Mucosa of gallbladder (tissue), 1 donor: ENCODE measurements around the gene CELF2. TPM values are rescaled to one million over a fixed set of nuclear protein-coding genes. Genes with fewer than 3 reads are reported as not detected.

ENCODE experiments used
- DNase-seq: peaks from one replicate; pipeline ENCODE4 v3.0.0-alpha.2; 2020; ENCODE audit warnings: low spot score
- total RNA-seq: library from RNA; stranded (reverse); gene quantifications from one replicate; pipeline ENCODE4 v1.2.1, GENCODE V29; 2021
- donor health status: DM: no; HTN: no; CAD: no.

Gene CELF2
- total RNA-seq, 1 donor from 2014 or later = 24.6 TPM

- no peak for DNase-seq
Observed at GRCh38 chr10:11223081-11223480, 205.4 kb downstream of the CELF2 start.

DNA sequence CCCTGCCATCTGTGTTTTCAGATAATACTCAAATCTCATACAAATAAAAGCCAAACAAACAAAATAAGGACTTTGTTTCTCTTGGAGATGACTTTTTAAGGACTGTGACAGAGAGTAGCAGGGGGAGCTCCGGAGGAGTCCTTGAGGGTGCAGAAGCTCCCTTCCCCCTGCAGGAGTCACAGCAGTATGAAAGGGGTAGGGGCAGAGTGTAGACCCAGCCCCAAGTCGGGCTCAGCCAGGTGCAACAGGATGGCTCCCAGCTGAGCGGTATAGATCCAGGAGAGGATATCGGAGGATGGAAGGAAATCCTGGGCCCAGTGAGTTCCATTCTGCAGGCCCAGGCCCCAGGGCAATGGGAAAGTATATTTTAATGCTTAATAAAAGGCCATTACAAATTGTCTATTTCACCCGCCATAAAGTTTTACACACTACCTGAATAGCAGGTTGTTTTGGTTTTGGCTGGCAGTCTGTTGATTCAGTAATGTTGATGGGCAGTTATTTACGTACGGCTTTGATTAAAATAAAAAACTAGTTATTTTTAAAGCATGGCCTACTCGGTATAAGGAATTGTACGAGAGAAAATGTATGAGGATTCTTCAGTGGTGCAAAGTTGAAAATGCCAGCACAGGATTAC is 206.0 kb downstream of the CELF2 start:
- no peak for DNase-seq

- no peak for DNase-seq
Observed at GRCh38 chr10:11224321-11224720, 206.6 kb downstream of the CELF2 start.

GRCh38 chr10:11224792-11225416 is 207.2 kb downstream of the CELF2 start:
- DNase-seq = no peak

- no peak for DNase-seq
Observed at GRCh38 chr10:11225935-11226334, 208.3 kb downstream of the CELF2 start.

- DNase-seq = no peak
Observed at GRCh38 chr10:11227103-11227502, 209.4 kb downstream of the CELF2 start.

DNA sequence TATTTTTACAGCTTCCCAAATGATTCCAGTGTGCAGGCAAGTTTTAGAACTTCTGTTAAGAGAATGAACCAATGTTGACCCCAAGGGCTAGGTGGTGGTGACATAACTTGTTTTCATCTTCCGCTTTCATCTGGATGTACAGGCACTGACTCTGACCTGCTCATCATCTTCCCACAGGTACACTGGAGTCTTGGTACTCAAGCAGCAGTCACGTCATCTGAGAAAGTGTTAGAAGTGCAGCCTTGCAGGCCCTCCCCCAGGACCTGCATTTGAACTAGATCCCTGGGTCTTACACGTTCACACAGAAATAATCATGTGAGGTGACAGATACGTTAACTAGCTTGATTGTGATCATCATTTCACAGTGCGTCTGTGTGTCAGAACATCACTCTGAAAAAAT is 212.2 kb downstream of the CELF2 start:
- DNase-seq = no peak

DNA sequence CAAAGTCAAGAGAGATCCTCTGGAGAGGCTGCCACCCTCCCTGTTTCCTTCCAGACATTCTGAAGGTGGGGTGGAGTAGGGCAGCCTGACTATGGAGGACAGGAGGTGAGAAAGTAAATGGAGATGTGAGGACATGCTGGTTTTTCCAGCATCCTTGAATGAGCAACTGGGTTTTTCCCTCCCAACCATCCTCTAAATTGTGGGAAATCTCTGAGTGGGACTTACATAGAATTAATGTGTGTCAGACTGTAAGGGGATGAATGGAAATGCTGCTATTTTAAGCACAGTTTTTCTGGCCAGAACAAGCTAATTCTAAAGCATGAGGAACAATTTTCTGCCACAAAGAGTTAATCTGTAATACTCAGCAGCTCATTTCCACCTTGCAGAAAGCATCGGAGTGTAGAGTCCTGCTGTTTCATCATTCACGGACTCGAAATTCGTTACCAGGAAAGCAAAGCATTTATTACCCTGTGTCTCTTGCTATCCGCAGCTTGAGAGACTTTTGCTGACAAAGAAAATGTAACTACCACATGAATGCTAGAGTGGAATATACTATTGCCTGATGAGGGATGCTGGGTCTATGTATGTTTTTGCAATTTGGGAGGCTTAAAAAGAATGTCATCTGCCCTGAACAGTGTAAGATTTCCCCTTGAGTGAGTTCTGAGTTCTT is 213.0 kb downstream of the CELF2 start:
- no peak for DNase-seq

DNA sequence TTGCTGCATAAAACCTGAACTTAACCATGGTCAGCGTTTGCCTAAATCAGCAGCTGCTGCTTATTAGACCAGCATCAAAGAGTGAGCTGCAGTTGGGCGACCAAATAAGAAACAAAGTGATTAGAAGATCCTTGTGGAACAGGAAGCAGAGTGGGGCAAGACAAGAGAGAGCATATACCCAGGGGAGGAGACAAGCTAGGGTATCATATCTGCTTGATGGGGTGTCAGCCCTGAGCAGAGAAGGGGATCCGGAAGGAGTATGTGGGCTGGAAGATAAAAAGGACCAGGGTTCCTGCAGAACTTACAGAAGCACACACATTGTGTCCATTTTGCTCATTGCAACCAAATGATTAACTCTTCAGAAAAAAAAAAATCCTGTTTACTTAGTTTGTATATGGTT is 213.6 kb downstream of the CELF2 start:
- no peak for DNase-seq

DNA sequence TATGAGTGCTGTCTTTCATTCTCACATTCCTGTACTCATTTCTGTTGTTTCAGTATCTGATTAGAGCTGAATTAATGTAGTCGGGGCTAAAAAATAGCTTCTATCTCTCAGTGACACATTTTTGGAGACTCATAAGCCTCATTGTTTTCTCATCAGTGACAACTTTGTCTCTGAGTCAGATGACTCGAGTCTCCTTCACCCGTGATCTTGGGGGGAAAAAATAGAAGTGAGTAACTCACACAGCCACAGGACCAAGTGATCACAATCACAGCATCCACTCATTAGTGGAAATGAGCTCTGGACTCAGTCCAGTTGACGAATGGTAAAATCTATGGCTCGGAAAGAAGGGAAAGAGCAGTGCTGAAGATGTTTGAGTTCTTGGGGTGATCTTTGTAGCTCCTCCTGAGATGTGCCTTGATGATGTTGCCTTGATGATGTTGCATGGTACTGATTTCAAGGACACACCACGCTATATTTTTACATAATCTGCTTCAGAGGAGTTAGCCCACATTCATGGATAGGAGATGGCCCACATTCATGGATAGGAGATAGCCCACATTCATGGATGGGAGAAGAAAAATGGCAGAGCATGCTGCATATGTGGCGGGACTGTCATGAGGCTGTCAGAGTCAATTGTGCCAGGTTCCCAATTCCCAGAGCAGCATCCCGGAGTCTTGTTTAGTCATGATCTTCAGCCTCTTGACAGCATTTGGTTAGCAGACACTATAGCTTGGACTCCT is 214.7 kb downstream of the CELF2 start:
- no peak for DNase-seq

DNA sequence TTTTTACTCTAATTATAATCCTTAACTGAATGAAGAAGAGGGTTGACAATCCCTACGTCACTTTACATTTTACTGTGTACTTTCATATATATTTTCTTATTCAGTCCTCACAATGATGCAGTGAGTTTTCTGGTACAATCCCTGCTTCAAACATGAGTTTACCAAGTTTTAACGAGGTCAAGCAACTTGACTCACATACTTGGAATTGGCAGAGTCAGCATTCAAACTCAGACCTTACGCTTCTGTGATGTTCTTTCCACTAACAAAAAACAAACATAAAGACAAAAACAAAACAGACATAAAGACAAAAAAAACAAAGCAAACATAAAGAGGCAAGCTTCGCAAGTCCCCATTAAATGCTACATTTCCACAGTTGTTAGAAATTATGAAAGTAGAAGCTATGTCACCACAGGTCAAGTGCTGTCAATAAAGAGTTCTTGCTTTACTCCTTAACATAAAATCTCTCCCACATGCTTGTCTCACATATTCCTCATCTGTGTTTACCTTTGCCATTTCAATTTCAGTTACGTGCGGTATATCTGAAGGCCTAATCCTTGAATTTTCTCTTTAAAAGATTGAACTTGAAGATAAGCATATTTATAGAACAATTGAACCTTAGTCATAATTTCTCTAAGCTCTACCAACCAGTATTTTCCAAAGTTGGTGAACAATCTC is 217.3 kb downstream of the CELF2 start:
- no peak for DNase-seq

GRCh38 chr10:11235771-11236170 is 218.1 kb downstream of the CELF2 start:
- DNase-seq = no peak

DNA sequence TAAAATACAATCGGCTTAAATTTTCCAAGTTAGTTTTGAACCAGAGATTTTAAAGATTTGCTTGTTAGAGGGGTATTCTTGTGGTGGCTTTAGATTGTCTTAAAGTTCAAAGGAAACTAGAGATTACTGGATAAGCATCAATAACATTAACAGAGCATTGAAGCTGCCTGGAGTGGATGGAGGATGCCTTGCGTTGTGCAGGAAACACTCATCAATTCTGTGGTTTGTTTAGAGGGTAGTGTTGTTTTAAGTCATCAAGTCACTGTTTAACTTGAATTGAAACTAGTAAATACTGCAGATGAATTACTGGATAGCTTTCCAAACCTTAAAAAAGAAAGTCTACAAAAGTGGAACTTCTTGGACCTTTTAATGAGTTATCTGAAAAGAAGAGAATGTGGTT is 218.6 kb downstream of the CELF2 start:
- DNase-seq = no peak

- DNase-seq = no peak
Observed at GRCh38 chr10:11237571-11237970, 219.9 kb downstream of the CELF2 start.

DNA sequence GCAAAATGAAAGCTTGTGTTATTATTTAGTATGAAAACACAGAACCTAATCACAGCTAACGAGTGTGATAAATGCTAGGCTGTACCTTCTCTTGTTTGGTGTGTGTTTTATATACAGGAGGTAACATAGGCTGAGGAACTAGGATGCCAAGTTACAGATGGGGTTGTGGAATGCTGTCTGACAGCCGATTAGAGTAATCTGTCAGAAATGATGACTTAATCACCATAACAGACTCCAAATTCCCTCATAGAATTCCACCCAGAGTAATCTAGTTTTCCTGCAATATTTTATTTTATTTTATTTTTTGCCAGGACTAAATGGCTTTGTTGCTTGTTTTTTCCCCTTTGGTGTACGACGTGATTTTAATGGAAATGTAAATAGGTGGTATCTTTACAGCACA is 221.2 kb downstream of the CELF2 start:
- no peak for DNase-seq

DNA sequence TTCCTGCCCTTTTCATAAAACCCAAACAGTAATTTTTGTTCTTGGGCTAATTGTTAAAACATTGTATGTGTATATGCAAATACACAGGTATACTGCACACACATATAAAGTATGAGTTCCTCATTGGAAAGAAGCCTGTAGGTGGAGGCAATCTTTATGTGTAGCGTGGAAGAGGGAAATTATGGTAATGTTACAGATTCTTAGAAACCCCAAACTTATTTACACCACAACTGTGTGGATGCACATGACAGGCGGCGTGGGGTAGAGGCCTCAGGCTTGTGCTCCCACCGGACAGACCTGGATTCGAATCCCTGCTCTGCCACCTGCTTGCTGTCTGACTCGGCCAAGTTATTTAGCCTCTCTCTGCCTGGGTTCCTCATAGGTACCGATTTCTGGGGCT is 223.0 kb downstream of the CELF2 start:
- DNase-seq = no peak

DNA sequence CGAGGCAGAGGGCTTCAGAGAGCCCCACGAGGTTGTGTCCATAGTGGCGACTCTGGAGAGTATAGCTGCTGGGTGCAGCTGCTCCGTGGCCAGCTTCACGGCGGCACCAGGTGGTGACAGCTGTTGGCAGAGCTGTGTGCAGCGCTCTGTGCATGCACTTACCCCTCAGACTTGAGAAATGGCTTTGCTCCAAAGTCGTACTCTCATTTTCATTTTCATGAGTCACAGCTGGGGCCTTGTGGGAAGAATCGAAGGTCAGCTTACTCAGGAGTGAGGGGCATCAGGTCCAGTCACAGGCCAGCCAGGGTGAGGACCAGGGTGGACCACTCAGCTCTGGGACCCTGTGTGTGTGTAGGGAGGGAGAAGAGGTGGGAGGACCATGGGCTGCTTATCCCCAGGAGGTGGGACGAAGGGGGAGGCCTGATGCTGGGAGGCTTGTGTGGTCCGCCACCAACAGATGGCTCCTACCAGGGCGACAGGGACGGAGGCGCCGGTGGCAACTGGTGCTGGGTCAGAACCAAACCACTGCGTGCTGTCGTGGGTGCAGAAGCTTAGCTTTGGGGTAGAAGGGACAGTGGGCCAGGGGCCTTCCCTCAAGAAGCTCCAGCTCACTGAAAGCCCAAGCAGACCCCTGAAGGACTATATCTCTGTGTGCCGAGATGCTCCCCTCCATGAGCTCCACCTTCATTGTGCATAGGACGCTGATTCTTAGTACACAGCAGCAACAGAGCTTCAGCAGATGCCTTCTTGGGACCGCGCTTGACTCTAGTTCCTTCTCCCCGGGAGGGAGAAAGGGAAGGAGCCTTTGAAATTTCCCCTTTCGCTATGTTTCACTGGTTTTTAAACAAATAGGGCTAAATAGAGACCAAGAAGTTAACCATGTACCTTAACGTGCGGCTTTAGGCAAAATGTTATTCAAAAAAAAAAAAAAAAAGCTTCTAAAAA is 225.0 kb downstream of the CELF2 start:
- DNase-seq = no peak

DNA sequence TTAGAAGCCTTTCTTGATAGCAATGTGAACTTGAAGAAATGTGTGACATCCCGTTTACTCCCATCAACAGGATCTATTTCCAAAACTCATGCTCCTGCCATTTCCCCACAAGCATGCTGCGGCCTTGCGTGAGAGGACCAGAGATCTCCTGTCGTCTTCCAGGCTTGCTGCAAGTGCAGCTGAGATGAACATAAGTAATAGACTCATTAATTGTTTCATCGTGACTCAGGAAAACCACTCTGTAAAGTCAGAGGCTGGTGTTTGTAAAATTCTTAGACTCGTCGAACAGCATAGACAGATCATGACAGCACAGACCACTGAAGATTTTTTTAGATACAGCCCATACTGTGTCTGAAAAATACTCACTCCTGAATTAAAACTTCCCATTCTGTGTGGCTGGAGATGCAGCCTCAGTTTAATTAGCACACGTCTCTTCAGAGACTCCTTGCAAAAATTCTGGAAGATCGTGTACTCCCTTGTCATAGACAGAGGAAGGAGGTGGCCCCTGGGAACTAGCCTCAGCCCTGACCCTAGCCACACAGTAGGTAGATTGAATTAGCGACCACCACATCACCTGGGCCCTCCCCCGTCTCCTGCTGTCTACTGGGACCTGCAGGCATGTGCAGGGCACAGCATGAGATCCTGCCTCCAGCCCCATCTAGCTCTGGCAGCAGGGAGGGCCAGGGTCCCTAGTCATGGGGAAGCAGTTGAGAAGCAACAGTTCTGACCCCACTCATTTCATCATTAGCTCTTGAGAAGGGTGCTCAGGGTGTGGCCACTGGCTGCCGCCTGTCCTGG is 226.0 kb downstream of the CELF2 start:
- DNase-seq = no peak

DNA sequence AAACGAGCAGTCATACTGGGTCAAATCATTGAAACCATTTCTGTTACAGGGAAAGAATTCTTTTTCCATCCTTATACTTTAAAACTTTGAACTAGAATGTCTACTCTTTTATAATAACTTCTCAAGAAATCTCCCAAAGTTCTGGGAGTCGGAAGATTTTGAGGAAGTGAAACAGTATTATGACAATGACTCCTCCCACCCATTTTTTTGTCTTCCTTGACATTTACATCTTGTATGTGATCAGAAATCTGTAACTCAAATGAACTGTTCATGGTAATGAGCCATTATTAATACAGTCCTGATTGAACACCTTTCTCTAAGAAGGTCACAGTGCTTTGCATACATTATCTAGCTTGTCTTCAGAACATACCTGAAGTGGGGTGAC is 227.4 kb downstream of the CELF2 start:
- no peak for DNase-seq

DNA sequence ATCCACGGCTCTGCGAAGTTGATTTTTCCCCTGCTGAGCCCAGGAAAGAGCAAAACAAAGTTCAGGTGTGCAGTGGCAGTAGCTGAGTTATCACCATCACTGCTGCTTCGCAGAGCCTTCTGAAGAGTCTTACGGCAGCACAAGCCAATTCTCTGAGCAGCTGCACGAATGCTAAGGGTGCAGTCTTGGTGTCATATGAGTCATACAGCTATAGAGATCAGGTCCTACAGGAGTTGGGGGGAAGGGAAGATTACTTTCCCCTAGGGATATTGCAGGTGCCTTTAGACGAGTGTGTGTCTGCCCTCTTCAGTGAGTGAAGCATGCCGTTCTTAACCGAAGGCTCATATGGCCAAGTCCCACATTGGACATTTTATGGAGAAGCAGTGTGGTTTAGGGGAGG is 227.8 kb downstream of the CELF2 start:
- no peak for DNase-seq
